ENCODE measurements around the gene SEMA3D.
"Not testable (repeated sequence)": the region's sequence is repeated elsewhere in the genome, so short reads cannot be mapped to it uniquely, and the experiment has no call there.

SEMA3D gene

DNA sequence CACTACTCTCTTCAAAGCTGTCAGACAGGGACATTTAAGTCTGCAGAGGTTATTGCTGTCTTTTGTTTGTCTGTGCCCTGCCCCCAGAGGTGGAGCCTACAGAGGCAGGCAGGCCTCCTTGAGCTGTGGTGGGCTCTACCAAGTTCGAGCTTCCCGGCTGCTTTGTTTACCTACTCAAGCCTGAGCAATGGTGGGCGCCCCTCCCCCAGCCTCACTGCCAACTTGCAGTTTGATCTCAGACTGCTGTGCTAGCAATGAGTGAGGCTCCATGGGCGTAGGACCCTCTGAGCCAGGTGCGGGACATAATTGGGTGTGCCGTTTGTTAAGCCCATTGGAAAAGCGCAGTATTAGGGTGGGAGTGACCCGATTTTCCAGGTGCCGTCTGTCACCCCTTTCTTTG, 193.9 kb downstream of the SEMA3D start:
- DNase-seq (ENCODE audit: low read depth in 2 of 2), result not testable (repeated sequence)

DNA sequence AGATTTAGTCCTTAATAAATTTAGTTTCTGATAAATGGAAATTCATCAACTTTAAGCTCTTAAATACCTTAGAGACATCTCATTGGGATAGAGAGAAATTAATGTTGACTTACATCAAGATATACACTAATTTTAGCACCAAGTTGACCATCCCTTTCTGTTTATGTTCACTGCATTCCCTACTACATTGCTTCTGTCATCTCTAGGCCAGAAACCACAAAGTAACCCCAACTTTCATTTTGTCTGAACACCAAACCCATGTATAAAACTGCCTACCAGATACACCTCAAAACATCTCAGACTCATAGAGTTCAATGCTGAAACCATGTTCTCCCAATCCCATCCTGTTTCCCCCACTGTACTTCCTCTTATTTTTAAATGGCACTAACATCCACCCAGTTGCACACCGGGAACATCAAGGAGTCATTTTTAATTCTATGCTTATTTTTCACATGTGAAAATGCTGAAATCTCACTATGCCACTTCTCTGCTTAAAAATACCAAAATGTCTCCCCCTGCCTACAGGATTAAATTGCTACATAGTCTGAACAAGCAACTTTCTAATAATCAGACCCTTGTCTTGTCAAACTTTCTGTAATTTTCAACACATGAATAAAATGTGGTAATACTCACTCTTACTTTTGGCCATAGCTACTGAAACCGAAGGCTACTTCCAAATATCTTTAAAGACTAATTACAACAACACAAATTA, 201.6 kb downstream of the SEMA3D start:
- DNase-seq (ENCODE audit: low read depth in 2 of 2), result no peak

DNA sequence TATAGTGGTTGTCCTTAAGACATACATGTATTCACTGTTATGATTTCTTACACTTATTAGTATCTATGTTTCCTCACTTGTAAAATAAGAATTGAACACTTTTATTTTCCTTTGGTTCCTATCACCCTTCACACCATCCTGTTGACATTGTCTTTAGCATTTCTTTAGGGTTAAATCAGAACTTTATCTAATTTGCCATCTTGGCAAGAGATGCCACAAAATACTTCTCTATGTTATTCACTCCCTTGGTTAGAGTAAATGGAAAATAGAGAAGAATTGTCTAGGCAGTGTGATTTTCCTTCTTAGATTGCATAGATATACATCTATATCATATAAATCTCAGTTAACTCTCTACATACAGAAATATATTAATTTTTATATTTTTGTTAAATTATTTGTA, 204.7 kb downstream of the SEMA3D start:
- DNase-seq (ENCODE audit: low read depth in 2 of 2), result no peak

DNA sequence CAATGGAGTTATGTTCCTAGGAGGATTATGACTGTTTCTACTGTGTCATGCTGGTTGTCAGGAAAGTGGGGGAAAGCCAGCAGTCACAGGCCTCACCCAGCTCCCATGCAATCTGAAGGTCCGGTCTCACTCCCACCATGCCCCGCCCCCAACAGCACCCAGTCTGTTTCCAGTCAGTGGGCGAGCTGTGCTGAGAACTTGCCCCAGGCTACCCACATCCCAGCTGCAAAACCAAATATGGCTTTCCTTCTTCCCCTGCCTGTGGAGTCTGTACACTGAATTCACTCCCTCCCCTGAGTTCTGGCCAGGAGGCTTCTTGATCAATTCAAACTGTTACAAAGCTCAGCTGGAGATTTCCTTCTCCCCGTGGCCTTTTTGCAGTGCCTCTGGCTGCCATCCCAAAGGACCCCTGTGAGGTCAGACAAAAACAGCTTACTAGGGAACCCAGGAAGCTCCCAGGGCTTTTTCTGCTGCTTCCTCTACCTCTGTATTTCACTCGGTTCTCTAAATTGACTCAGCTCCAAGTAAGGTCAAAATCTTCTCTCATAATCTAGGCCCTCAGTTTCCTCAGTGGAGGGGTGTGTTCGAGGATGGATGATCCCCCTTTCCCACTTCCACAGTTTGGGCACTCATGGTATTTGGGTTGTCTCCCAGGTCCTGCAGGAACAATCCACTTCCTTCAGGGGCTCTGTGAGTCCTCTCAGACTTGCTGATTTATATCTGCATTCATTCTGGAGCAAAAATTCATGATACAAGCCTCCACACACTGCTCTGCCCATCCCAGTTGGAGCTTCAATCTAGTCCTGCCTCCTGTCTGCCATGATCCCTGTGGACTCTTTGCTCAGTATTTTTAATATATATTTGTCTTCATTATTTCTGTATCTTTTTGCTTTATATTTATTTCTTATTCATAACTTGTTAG, 205.5 kb downstream of the SEMA3D start:
- DNase-seq (ENCODE audit: low read depth in 2 of 2), result no peak

DNA sequence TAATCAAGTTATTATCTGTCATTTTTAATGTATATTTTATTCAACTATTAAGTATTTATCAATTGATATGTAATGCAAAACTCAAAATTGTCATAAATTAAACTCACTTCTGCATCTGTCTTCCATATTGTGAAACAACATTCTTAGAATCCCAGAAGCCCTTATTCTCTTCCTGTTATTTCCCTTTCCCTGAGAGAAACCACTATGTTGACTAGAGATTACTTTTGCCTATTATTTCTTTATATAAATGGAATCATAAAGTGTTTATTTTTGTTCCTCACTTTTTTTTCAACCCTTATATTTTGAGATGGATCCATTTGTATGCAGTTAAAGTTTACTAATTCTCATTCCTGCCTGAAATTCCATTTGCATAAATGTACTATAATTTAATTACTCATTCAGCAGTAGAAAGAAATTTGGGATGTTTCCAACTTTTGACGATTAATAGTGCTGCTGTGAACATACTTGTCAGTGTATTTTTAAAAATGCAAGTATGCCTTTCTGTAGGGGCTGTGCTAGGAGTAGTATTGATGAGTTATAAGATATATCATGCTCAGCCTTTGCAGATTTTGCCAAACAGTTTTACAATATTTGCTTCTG, 211.2 kb downstream of the SEMA3D start:
- no peak for DNase-seq (ENCODE audit: low read depth in 2 of 2)

DNA sequence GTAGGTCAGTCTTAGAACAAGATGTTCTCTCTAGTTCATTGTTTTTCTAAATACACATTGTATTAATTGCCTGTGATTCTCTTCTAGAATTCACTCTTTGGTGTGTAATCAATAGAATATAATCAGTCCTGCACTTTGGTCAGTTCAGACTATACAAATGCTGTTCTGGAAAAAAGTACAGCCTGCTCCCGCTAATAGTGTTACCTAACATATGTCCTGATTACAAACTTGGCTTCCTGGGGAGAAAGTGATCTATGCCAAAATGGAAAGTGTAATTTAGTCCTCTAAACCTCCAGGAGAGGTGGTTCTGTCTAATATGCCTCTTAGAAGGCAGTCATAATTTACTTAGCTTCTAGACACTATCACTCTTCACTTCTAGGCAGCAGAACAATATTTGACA, 215.5 kb downstream of the SEMA3D start:
- no peak for DNase-seq (ENCODE audit: low read depth in 2 of 2)

DNA sequence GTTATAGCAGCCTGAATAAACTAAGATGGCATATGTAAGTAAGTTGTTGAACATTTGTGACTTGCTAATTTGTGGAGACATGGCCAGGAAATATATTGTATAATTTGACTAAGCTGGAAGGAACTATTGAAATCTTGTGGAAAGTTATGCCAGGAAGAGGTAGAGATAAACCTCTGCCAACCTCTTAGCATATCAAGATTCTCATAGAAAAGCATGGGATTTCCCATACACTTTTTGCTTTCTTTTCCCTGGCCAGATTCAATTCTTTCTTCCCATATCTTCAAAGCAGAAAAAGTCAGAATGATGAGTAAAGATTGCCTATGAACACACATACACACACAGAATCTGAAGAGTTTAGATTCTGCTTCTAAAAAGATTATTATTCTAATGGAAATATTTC, 216.2 kb downstream of the SEMA3D start:
- no peak for DNase-seq (ENCODE audit: low read depth in 2 of 2)

DNA sequence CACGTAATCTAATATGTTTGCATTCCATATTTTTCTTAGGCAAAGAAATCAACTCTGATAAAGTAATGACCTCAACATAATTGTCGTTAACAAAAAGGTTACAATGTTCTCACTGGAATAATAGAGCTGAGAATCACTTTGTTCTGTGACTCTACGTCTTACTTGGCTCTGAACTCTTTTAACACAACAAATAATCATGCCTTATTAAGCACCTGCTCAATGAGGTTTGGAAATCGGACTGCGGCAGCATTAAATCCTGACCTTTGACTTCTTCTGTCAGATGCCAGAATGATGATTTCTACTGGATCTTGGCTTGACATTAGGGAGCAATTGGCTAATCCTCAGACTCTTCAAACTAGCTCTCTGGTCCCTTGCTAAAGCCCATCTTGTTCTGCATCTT, 233.6 kb downstream of the SEMA3D start:
- DNase-seq (ENCODE audit: low read depth in 2 of 2), result no peak

DNA sequence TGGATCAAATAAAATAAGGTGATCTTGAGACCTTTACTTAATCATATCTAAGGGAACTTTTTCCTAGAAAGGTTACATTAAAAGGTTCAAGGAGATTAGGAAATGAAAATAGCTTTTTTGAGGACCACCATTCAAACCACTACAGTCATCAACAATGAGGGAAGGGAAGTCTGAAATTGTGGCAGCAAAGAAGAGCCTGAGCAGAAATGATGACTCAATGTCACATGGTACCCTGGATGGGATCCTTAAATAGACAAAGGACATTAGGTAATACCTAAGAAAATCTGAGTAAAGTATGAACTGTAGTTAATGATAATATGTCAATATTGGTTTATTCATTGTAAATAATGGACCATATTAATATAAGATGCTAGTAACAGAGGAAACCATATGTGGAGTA, 236.0 kb downstream of the SEMA3D start:
- no peak for DNase-seq (ENCODE audit: low read depth in 2 of 2)

DNA sequence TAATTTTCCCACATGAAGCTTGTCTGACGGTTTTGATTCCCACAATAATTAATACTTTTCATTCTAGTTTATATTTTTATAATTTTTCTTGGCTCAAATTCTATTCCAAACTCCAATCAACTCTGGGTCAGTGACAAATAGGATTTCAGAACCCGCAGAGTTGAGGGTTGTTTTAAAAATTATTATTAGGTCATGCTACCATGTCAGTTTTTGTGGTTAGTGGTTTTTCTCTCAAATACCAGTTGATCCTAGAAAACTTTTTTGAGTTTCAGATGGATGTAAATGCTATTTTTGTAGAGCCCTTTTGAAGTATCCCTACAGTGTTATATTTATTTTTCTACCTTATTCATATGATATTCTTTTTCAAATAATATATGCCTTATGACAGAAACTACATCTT, 237.4 kb downstream of the SEMA3D start:
- DNase-seq (ENCODE audit: low read depth in 2 of 2), result no peak

DNA sequence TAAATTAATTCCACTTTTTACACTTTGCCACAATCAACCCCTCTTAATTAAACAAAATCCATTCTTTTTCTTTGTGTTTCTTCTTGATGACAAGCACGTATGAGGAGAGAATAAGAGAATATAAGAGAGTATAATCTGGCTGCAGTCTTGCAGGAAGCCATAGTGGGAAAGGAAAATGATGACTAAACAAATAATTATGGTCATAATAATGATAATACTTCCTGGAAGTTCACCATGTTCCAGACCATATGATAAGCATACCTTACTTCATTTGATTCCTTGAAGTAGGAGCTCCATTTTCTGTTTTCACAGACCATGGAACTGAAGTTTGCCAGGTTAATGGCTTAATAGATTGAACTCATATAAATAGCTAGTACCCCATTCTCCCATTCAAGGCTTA, 237.8 kb downstream of the SEMA3D start:
- DNase-seq (ENCODE audit: low read depth in 2 of 2), result no peak

DNA sequence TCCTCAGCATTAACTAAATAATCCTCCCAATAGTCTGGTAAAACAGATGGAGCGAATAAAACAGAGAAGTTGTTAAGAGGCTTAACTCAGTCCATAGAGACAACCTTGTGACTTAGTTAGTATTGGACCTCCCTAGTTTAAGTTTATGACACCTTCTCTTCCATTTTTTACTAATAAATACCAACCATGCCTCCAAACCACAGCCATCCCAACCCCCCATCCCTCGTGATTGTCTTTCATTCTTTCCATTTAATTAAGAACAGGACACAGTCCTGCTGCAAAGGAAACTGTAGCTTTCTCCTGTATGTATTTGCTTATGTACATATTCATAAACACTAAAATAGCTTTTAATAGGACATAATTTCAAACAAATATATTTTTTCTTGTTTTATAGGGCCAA, 238.2 kb downstream of the SEMA3D start:
- no peak for DNase-seq (ENCODE audit: low read depth in 2 of 2)

DNA sequence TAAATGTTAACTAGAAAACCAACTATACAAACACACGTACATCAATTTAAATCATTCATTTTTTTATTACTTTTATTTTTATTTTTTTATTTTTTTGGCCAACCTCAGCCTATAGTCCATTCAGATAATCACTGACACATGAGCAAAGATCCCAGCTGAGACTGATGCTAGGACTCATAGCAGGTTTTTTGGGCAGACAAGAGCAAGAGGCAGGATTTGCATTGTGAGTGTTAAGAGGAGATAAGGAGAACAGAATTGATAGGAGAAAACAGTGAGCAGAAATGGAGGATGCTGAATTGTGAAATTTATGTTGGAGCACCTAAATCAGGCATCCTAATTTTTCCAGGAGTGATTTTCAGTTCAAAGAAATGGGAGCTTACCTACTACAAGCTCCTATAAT, 240.3 kb downstream of the SEMA3D start:
- no peak for DNase-seq (ENCODE audit: low read depth in 2 of 2)

All from activated CD8-positive, alpha-beta memory T cell treated with anti-CD3 and anti-CD28 coated beads for 4 hours (primary cell).